ENCODE results near the gene NEK5. TPM values are rescaled to one million over a fixed set of nuclear protein-coding genes. Genes with fewer than 3 reads are reported as not detected.
"Not testable (repeated sequence)": the region's sequence is repeated elsewhere in the genome, so short reads cannot be mapped to it uniquely, and the experiment has no call there.

NEK5 gene
- total RNA-seq (2014; rRNA removed; shearing (Covaris generic)), result 0.22 TPM in 1 of 2 replicates, not detected in the other
- total RNA-seq (2022), result 0.15 TPM in 1 of 2 replicates, not detected in the other
- Bru-seq, nascent RNA, result percentile 13 among the genes with signal in this experiment
- percentile 15 among the genes with signal in this experiment for BruChase-seq, experiment 1, labeled RNA remaining after a 6-hour chase
- BruChase-seq, experiment 2, labeled RNA remaining after a 2-hour chase, result percentile 17 among the genes with signal in this experiment
- long read RNA-seq, partial matches to known transcripts, result 0 of 3 reads
- long read RNA-seq, other reads (novel, unspliced or antisense), result 3 of 3 reads

GRCh38 chr13:52128714-52129700 is at the start of gene NEK5:
TSS of gene NEK5 (minus strand) at chr13:52129073. CDS start at chr13:52127482, 1,591 bp downstream.
- no peak within 1 kb of the TSS for H3K4me3 ChIP-seq (ENCODE audit: low read depth, low read length, poor library complexity, severe bottlenecking)
- intact Hi-C loops (cut with micrococcal nuclease; ENCODE audit: unreplicated experiment), result no loop called here
- BruUV-seq (replicated peaks), result no TSS peak
- peaks cover 35% of the 10 kb centered on the region for H3K36me3 ChIP-seq (ENCODE audit: insufficient read depth, low read length)
- no peak within 1 kb of the TSS; the same call in 1 of the 2 replicates for H3K4me2 ChIP-seq (ENCODE audit: low read length)
- CTCF ChIA-PET (ENCODE audit: unreplicated experiment), result no interaction called here
- no peaks in the 10 kb centered on the region for H3K9me3 ChIP-seq (ENCODE audit: low read length)
- no peaks in the 10 kb centered on the region for H3K9me2 ChIP-seq (ENCODE audit: insufficient read depth, low read length)
- TF ChIP-seq EZH2phosphoT487 (IDR thresholded peaks at IDR 0.05; ENCODE audit: borderline replicate concordance, low read depth, low read length) (no peak), CTCF (conservative IDR thresholded peaks at IDR 0.05; ENCODE audit: low read length) (no peak)
- POLR2A ChIA-PET, result no interaction called here
- H3K79me2 ChIP-seq (ENCODE audit: insufficient read depth, low read depth, low read length), result no peaks in the 10 kb centered on the region
- no peak within 1 kb of the TSS for H3K27ac ChIP-seq (ENCODE audit: low read depth, low read length, poor library complexity, severe bottlenecking)
- no peaks in the 10 kb centered on the region for H4K20me1 ChIP-seq (ENCODE audit: insufficient read depth, low read length)
- no peaks in the 10 kb centered on the region for H3K4me1 ChIP-seq (ENCODE audit: insufficient read depth, low read length, poor library complexity, severe bottlenecking)
- H2AFZ ChIP-seq (ENCODE audit: low read length), result no peak within 1 kb of the TSS
- DNase-seq (ENCODE audit: low spot score), result no peak

GRCh38 chr13:52177276-52177675 is 48.4 kb upstream of the NEK5 start:
- no peaks in the 10 kb centered on the region for H3K9me2 ChIP-seq (ENCODE audit: insufficient read depth, low read length)
- no peak for DNase-seq (ENCODE audit: low spot score)
- no peak overlapping the region for H3K27ac ChIP-seq (ENCODE audit: low read depth, low read length, poor library complexity, severe bottlenecking)
- ChIA-PET CTCF (ENCODE audit: unreplicated experiment) (no interaction called here), POLR2A (no interaction called here)
- no peaks in the 10 kb centered on the region for H3K9me3 ChIP-seq (ENCODE audit: low read length)
- TF ChIP-seq CTCF (conservative IDR thresholded peaks at IDR 0.05; ENCODE audit: low read length), result no peak
- TF ChIP-seq EZH2phosphoT487 (IDR thresholded peaks at IDR 0.05; ENCODE audit: borderline replicate concordance, low read depth, low read length), result no peak
- H3K4me3 ChIP-seq (ENCODE audit: low read depth, low read length, poor library complexity, severe bottlenecking), result no peak overlapping the region
- no peak overlapping the region for H3K4me2 ChIP-seq (ENCODE audit: low read length)
- no peak overlapping the region for H2AFZ ChIP-seq (ENCODE audit: low read length)
- BruUV-seq (replicated peaks), result no TSS peak
- H4K20me1 ChIP-seq (ENCODE audit: insufficient read depth, low read length), result no peaks in the 10 kb centered on the region
- intact Hi-C loops (cut with micrococcal nuclease; ENCODE audit: unreplicated experiment), result no loop called here
- peaks cover 64% of the 10 kb centered on the region for H3K36me3 ChIP-seq (ENCODE audit: insufficient read depth, low read length)
- no peaks in the 10 kb centered on the region for H3K4me1 ChIP-seq (ENCODE audit: insufficient read depth, low read length, poor library complexity, severe bottlenecking)
- no peaks in the 10 kb centered on the region for H3K79me2 ChIP-seq (ENCODE audit: insufficient read depth, low read depth, low read length)

GRCh38 chr13:52173970-52174369 is 45.1 kb upstream of the NEK5 start:
- H3K27ac ChIP-seq (ENCODE audit: low read depth, low read length, poor library complexity, severe bottlenecking); H2AFZ ChIP-seq (ENCODE audit: low read length); intact Hi-C loops (cut with micrococcal nuclease; ENCODE audit: unreplicated experiment); H3K9me2 ChIP-seq (ENCODE audit: insufficient read depth, low read length); H3K4me1 ChIP-seq (ENCODE audit: insufficient read depth, low read length, poor library complexity, severe bottlenecking); CTCF ChIA-PET (ENCODE audit: unreplicated experiment); H3K79me2 ChIP-seq (ENCODE audit: insufficient read depth, low read depth, low read length); H3K9me3 ChIP-seq (ENCODE audit: low read length); BruUV-seq (replicated peaks); H3K4me3 ChIP-seq (ENCODE audit: low read depth, low read length, poor library complexity, severe bottlenecking); H3K4me2 ChIP-seq (ENCODE audit: low read length); H4K20me1 ChIP-seq (ENCODE audit: insufficient read depth, low read length); DNase-seq (ENCODE audit: low spot score): not testable (repeated sequence)
- peaks cover 77% of the 10 kb centered on the region for H3K36me3 ChIP-seq (ENCODE audit: insufficient read depth, low read length)
- POLR2A ChIA-PET, result interaction anchor here (1.2 to 2.4 kb wide), 4 partner anchors 9 to 15 kb away, joined by 3 to 8 read pairs (median 8); partner anchors contain the start of gene NEK3

Data from OCI-LY7 (cell line).